Cerebellar nuclear complex (tissue), 1 donor: ENCODE data around the gene CFAP45.

ENCODE experiments used
- DNase-seq, 2 experiments: peaks; one replicate each; lab custom pipeline; 2025; lab: John Stamatoyannopoulos, UW

Gene CFAP45

DNA sequence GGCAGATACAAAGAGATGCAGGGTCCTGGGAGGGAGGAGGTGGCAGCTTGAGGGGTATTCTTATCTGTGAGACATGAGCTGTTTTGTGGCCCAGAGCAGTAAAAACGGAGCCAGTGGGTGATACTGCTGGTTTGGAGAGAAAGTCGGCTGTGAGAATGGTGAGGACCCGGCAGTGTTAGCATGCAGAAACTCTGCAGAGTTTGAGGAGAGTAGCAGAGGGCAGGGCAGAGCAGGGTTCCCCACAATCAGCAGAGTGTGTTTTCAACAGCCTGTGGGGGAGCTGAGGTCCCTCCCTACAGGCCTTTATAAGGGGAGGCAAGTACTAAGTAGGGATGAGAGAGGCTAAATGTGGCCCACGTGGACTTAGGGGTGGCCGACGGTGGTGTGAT lies 72.9 kb downstream of the CFAP45 start:
- no peak for DNase-seq

GRCh38 chr1:159826441-159827101 lies 73.4 kb downstream of the CFAP45 start, which contains the start of gene SLAMF8:
Gene SLAMF8 (plus strand): TSS chr1:159826873. CDS start chr1:159826899, 26 bp downstream.
- DNase-seq, result no peak

DNA sequence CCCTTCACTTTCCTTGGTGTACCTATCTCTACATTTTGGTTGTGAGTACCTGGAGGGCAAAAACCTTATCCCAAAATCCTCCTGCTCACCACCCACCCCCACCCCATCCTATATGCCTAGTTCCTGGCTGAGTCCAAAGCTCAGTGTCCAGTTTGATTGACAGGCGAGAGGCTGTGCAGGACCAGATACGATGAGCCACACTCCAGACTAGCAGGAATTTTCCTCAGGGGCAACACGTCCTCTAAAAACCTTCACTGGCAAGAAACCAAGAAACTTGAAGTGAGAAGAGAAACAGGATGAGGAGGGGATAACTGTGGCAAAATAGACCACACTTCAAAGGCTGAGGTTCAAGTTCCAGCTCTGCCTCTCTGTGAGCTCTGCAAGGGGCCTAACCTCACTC lies 74.4 kb downstream of the CFAP45 start:
- no peak for DNase-seq

DNA sequence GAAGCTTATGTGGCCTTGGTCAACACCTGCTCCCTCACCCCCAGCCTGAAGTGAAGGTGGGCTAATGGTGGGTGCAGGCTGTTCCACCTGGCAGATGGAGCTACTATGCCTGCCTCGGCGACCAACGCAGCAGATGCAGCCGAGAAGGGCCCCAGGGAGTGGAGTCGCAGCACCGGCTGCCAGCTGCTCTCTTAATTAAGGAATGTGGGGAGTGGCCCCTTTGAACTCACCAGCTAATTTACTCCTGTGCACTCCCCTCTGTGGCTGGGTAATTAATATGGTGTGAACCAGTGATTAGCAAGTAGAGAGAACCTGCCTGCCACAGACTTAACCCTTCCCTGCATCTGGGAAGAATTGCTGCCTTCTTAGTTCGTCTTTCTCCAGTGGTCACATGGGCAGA lies 76.6 kb downstream of the CFAP45 start:
- no peak for DNase-seq
